ENCODE results near the gene PRKN.

PRKN gene

DNA sequence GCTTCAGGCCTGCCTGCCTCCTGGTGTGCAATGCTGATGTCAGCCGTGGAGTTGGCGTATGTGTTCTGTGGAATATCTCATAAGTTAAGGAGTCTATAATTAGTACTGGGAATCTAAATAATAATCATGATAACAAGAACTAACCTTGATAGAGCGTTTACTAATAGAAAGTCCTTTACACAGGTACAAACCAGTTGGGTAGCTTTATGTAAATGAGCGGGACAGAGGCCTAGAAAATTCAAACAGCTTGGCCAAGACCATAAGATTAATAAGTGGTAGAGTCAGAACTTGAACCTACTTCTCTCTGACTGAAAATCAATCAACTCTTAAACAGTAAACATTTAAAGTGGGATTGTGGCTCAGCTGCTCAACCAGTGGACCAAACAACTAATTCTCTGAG lies 882.8 kb downstream of the PRKN start:
- Histone ChIP-seq H3K4me1 (ENCODE audit: control insufficient read depth, insufficient read depth, low read length) (no peaks in the 10 kb centered on the region), H3K27ac (ENCODE audit: extremely low read depth, low read depth, low read length) (no peak overlapping the region), H3K36me3 (ENCODE audit: control insufficient read depth in 2 of 2, insufficient read depth in 1 of 2, low read length in 2 of 2) (no peaks in the 10 kb centered on the region), H3K4me3 (ENCODE audit: low read depth, low read length) (no peak overlapping the region), H3K9me3 (ENCODE audit: control insufficient read depth, insufficient read depth, low read depth, low read length) (no peaks in the 10 kb centered on the region)
- POLR2A ChIA-PET = no interaction called here
- CTCF ChIA-PET = interaction anchor here (0.5 to 1.3 kb wide), 2 partner anchors 424 to 426 kb away, joined by 3 read pairs; no protein-coding TSS in a partner anchor
- TF ChIP-seq, protein P1, sequence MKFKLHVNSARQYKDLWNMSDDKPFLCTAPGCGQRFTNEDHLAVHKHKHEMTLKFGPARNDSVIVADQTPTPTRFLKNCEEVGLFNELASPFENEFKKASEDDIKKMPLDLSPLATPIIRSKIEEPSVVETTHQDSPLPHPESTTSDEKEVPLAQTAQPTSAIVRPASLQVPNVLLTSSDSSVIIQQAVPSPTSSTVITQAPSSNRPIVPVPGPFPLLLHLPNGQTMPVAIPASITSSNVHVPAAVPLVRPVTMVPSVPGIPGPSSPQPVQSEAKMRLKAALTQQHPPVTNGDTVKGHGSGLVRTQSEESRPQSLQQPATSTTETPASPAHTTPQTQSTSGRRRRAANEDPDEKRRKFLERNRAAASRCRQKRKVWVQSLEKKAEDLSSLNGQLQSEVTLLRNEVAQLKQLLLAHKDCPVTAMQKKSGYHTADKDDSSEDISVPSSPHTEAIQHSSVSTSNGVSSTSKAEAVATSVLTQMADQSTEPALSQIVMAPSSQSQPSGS (tag by site-specific recombination; IDR thresholded peaks at IDR 0.05; ENCODE audit: low read depth) = no peak
- TF ChIP-seq ZNF138 (tag by site-specific recombination; IDR thresholded peaks at IDR 0.05; ENCODE audit: borderline replicate concordance) (no peak), ZNF76 (tag by site-specific recombination; IDR thresholded peaks at IDR 0.05; ENCODE audit: borderline replicate concordance, low read depth) (no peak), ZNF146 (tag by site-specific recombination; IDR thresholded peaks at IDR 0.05) (no peak), ZNF394 (tag by site-specific recombination; IDR thresholded peaks at IDR 0.05; ENCODE audit: borderline replicate concordance) (no peak), ZNF391 (tag by site-specific recombination; IDR thresholded peaks at IDR 0.05; ENCODE audit: borderline replicate concordance, low read depth) (no peak), SCRT1 (tag by site-specific recombination; IDR thresholded peaks at IDR 0.05; ENCODE audit: borderline replicate concordance) (no peak), ZNF555 (tag by site-specific recombination; conservative IDR thresholded peaks at IDR 0.05) (no peak), ZNF843 (tag by site-specific recombination; IDR thresholded peaks at IDR 0.05) (no peak), GLIS1 (tag by site-specific recombination; IDR thresholded peaks at IDR 0.05) (no peak), ZNF404 (tag by site-specific recombination; IDR thresholded peaks at IDR 0.05) (no peak), IKZF3 (tag by site-specific recombination; IDR thresholded peaks at IDR 0.05) (no peak), ZNF610 (tag by site-specific recombination; IDR thresholded peaks at IDR 0.05; ENCODE audit: borderline replicate concordance) (no peak), ZNF121 (tag by site-specific recombination; IDR thresholded peaks at IDR 0.05) (no peak)
- TF ChIP-seq, protein P2, sequence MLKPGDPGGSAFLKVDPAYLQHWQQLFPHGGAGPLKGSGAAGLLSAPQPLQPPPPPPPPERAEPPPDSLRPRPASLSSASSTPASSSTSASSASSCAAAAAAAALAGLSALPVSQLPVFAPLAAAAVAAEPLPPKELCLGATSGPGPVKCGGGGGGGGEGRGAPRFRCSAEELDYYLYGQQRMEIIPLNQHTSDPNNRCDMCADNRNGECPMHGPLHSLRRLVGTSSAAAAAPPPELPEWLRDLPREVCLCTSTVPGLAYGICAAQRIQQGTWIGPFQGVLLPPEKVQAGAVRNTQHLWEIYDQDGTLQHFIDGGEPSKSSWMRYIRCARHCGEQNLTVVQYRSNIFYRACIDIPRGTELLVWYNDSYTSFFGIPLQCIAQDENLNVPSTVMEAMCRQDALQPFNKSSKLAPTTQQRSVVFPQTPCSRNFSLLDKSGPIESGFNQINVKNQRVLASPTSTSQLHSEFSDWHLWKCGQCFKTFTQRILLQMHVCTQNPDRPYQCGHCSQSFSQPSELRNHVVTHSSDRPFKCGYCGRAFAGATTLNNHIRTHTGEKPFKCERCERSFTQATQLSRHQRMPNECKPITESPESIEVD (tag by site-specific recombination; IDR thresholded peaks at IDR 0.05) = no peak
- TF ChIP-seq, protein P3, sequence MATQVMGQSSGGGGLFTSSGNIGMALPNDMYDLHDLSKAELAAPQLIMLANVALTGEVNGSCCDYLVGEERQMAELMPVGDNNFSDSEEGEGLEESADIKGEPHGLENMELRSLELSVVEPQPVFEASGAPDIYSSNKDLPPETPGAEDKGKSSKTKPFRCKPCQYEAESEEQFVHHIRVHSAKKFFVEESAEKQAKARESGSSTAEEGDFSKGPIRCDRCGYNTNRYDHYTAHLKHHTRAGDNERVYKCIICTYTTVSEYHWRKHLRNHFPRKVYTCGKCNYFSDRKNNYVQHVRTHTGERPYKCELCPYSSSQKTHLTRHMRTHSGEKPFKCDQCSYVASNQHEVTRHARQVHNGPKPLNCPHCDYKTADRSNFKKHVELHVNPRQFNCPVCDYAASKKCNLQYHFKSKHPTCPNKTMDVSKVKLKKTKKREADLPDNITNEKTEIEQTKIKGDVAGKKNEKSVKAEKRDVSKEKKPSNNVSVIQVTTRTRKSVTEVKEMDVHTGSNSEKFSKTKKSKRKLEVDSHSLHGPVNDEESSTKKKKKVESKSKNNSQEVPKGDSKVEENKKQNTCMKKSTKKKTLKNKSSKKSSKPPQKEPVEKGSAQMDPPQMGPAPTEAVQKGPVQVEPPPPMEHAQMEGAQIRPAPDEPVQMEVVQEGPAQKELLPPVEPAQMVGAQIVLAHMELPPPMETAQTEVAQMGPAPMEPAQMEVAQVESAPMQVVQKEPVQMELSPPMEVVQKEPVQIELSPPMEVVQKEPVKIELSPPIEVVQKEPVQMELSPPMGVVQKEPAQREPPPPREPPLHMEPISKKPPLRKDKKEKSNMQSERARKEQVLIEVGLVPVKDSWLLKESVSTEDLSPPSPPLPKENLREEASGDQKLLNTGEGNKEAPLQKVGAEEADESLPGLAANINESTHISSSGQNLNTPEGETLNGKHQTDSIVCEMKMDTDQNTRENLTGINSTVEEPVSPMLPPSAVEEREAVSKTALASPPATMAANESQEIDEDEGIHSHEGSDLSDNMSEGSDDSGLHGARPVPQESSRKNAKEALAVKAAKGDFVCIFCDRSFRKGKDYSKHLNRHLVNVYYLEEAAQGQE (tag by site-specific recombination; IDR thresholded peaks at IDR 0.05) = no peak
- TF ChIP-seq, protein P4, sequence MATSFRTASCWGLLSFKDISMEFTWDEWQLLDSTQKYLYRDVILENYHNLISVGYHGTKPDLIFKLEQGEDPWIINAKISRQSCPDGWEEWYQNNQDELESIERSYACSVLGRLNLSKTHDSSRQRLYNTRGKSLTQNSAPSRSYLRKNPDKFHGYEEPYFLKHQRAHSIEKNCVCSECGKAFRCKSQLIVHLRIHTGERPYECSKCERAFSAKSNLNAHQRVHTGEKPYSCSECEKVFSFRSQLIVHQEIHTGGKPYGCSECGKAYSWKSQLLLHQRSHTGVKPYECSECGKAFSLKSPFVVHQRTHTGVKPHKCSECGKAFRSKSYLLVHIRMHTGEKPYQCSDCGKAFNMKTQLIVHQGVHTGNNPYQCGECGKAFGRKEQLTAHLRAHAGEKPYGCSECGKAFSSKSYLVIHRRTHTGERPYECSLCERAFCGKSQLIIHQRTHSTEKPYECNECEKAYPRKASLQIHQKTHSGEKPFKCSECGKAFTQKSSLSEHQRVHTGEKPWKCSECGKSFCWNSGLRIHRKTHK (tag by site-specific recombination; IDR thresholded peaks at IDR 0.05) = no peak
- TF ChIP-seq, protein P5, sequence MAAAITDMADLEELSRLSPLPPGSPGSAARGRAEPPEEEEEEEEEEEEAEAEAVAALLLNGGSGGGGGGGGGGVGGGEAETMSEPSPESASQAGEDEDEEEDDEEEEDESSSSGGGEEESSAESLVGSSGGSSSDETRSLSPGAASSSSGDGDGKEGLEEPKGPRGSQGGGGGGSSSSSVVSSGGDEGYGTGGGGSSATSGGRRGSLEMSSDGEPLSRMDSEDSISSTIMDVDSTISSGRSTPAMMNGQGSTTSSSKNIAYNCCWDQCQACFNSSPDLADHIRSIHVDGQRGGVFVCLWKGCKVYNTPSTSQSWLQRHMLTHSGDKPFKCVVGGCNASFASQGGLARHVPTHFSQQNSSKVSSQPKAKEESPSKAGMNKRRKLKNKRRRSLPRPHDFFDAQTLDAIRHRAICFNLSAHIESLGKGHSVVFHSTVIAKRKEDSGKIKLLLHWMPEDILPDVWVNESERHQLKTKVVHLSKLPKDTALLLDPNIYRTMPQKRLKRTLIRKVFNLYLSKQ (tag by site-specific recombination; IDR thresholded peaks at IDR 0.05; ENCODE audit: borderline replicate concordance) = no peak
- TF ChIP-seq, protein P6, sequence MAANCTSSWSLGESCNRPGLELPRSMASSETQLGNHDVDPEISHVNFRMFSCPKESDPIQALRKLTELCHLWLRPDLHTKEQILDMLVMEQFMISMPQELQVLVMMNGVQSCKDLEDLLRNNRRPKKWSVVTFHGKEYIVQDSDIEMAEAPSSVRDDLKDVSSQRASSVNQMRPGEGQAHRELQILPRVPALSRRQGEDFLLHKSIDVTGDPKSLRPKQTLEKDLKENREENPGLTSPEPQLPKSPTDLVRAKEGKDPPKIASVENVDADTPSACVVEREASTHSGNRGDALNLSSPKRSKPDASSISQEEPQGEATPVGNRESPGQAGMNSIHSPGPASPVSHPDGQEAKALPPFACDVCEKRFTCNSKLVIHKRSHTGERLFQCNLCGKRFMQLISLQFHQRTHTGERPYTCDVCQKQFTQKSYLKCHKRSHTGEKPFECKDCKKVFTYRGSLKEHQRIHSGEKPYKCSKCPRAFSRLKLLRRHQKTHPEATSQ (tag by site-specific recombination; IDR thresholded peaks at IDR 0.05) = no peak
- TF ChIP-seq, protein P7, sequence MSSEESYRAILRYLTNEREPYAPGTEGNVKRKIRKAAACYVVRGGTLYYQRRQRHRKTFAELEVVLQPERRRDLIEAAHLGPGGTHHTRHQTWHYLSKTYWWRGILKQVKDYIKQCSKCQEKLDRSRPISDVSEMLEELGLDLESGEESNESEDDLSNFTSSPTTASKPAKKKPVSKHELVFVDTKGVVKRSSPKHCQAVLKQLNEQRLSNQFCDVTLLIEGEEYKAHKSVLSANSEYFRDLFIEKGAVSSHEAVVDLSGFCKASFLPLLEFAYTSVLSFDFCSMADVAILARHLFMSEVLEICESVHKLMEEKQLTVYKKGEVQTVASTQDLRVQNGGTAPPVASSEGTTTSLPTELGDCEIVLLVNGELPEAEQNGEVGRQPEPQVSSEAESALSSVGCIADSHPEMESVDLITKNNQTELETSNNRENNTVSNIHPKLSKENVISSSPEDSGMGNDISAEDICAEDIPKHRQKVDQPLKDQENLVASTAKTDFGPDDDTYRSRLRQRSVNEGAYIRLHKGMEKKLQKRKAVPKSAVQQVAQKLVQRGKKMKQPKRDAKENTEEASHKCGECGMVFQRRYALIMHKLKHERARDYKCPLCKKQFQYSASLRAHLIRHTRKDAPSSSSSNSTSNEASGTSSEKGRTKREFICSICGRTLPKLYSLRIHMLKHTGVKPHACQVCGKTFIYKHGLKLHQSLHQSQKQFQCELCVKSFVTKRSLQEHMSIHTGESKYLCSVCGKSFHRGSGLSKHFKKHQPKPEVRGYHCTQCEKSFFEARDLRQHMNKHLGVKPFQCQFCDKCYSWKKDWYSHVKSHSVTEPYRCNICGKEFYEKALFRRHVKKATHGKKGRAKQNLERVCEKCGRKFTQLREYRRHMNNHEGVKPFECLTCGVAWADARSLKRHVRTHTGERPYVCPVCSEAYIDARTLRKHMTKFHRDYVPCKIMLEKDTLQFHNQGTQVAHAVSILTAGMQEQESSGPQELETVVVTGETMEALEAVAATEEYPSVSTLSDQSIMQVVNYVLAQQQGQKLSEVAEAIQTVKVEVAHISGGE (tag by site-specific recombination; conservative IDR thresholded peaks at IDR 0.05; ENCODE audit: low read depth) = no peak
